KMS-11 (cell line): ENCODE results near the gene FGGY.

Experiments used
- H2AFZ ChIP-seq: fragments of 200-600 bp; sonication (generic); 2 replicates; pipeline ENCODE4 v1.6.1; 2016; ENCODE audit warnings: antibody characterized with exemption, mixed run types, low read depth
- H3K27ac ChIP-seq: fragments of 200-600 bp; sonication (generic); 2 replicates; pipeline ENCODE4 v1.6.1; 2016; ENCODE audit warnings: mild to moderate bottlenecking, mixed run types
- H3K27me3 ChIP-seq: fragments of 200-600 bp; sonication (generic); 2 replicates; pipeline ENCODE4 v1.6.1; 2017; ENCODE audit warnings: mild to moderate bottlenecking, low read depth, mixed run types, moderate library complexity; ENCODE audit not compliant: insufficient read depth
- H3K36me3 ChIP-seq: fragments of 200-600 bp; sonication (generic); 2 replicates; pipeline ENCODE4 v1.6.1; 2017; ENCODE audit warnings: mild to moderate bottlenecking, mixed run types; ENCODE audit not compliant: insufficient read depth
- H3K4me1 ChIP-seq: fragments of 200-600 bp; sonication (generic); 2 replicates; pipeline ENCODE4 v1.6.1; 2016; ENCODE audit warnings: mild to moderate bottlenecking, low read depth, mixed run types; ENCODE audit not compliant: poor library complexity, severe bottlenecking
- H3K4me2 ChIP-seq: fragments of 200-600 bp; sonication (generic); 2 replicates; pipeline ENCODE4 v1.7.0; 2016; ENCODE audit warnings: mild to moderate bottlenecking, mixed run types
- H3K4me3 ChIP-seq: fragments of 200-600 bp; sonication (generic); IDR thresholded peaks from 2 replicates; pipeline ENCODE4 v1.6.1; 2017; ENCODE audit warnings: low read depth, low read length, mixed read lengths; ENCODE audit not compliant: insufficient read depth
- H3K79me2 ChIP-seq: fragments of 200-600 bp; sonication (generic); 2 replicates; pipeline ENCODE4 v1.6.1; 2016; ENCODE audit warnings: low read depth, mixed run types; ENCODE audit not compliant: insufficient read depth
- H3K9ac ChIP-seq: fragments of 200-600 bp; sonication (generic); 2 replicates; pipeline ENCODE4 v1.6.1; 2016; ENCODE audit warnings: mild to moderate bottlenecking, mixed run types
- H4K20me1 ChIP-seq: fragments of 200-600 bp; sonication (generic); 2 replicates; pipeline ENCODE4 v1.6.1; 2016; ENCODE audit warnings: mild to moderate bottlenecking, mixed run types; ENCODE audit not compliant: insufficient read depth
- TF ChIP-seq, protein P1 (sequence below): fragments of 200-600 bp; sonication (generic); conservative IDR thresholded peaks from 2 replicates; pipeline ENCODE4 v1.6.1; 2017; ENCODE audit warnings: low read depth, mild to moderate bottlenecking, antibody characterized with exemption, low read length, moderate library complexity, mixed read lengths

Gene FGGY

DNA sequence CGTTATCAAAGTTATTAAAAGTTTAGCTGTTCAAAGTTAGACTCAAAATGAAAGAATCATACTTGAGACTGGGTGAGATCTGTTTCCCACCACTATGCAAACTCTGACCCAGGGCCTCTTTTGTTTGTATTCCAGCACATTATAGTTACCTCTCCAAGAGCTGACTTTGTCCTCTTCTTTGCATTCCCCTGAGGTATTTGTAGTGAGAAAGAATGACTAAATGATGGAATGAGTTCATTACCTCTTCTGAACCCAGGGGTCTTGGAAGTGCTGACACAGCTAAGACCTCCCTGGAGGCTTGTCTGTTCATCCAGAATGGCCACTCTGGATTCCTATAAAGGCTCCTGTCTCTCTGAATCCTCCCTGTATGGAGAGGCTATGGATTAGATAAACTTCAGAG lies 62.4 kb downstream of the FGGY start:
- H3K4me2 ChIP-seq: no peak overlapping the region
- no peak overlapping the region for H2AFZ ChIP-seq
- no peaks in the 10 kb centered on the region for H4K20me1 ChIP-seq
- no peaks in the 10 kb centered on the region for H3K4me1 ChIP-seq
- H3K27ac ChIP-seq: no peak overlapping the region
- H3K9ac ChIP-seq: no peak overlapping the region
- TF ChIP-seq, protein P1, sequence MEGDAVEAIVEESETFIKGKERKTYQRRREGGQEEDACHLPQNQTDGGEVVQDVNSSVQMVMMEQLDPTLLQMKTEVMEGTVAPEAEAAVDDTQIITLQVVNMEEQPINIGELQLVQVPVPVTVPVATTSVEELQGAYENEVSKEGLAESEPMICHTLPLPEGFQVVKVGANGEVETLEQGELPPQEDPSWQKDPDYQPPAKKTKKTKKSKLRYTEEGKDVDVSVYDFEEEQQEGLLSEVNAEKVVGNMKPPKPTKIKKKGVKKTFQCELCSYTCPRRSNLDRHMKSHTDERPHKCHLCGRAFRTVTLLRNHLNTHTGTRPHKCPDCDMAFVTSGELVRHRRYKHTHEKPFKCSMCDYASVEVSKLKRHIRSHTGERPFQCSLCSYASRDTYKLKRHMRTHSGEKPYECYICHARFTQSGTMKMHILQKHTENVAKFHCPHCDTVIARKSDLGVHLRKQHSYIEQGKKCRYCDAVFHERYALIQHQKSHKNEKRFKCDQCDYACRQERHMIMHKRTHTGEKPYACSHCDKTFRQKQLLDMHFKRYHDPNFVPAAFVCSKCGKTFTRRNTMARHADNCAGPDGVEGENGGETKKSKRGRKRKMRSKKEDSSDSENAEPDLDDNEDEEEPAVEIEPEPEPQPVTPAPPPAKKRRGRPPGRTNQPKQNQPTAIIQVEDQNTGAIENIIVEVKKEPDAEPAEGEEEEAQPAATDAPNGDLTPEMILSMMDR: no peak
- H3K79me2 ChIP-seq: no peaks in the 10 kb centered on the region
- no peaks in the 10 kb centered on the region for H3K36me3 ChIP-seq
- H3K27me3 ChIP-seq: no peaks in the 10 kb centered on the region
- no peak overlapping the region for H3K4me3 ChIP-seq

DNA sequence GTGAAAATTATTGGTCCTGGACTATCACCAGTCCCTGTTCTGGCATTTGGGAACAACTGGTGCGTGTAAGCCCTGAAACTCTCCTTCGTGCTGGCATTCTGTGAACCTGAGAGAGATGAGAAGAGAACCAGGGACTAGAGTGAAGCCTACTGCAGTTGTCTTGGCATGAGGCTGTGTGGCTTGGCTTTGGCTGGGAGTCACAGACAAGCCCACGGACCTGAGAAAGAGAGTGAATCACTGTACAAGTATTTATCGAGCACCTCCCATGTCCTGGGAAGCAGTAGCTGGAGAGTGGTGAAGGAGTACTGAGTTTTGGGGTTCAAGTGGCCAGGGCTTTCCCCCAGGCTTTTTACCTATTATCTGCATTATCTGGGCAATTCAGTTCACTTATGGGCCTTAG lies 63.3 kb downstream of the FGGY start:
- Histone ChIP-seq H3K27ac (no peak overlapping the region), H3K79me2 (no peaks in the 10 kb centered on the region)
- TF ChIP-seq, protein P1: no peak

DNA sequence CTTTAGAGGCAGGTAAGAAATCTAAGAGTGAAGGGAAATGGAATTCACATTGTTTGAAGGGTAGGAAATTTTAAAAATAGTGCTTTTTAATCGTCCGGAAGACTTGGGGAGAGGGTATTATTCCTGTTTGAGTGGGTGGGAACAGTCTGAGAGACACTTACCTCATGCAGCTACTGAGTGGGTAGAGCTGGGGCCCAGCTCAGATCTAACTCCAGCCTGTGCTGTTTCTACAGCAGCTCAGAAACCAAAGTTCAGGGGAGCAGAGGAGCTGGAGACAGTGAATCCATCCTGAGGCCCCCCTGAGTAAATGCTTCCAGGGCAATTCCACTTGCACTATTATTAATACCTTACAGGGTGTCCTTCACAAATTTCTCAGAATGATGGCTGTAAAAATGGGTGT lies 63.8 kb downstream of the FGGY start:
- H3K36me3 ChIP-seq: no peaks in the 10 kb centered on the region
- H4K20me1 ChIP-seq: no peaks in the 10 kb centered on the region
- H3K4me1 ChIP-seq: no peaks in the 10 kb centered on the region
- H3K9ac ChIP-seq: no peak overlapping the region
- H3K4me2 ChIP-seq: no peak overlapping the region
- H2AFZ ChIP-seq: no peak overlapping the region
- no peak overlapping the region for H3K27ac ChIP-seq
- TF ChIP-seq, protein P1: no peak
- no peak overlapping the region for H3K4me3 ChIP-seq
- H3K27me3 ChIP-seq: no peaks in the 10 kb centered on the region
- no peaks in the 10 kb centered on the region for H3K79me2 ChIP-seq

More for the DNA sequence above, 63.3 kb downstream of the FGGY start:
- H3K27me3 ChIP-seq: no peaks in the 10 kb centered on the region
- H3K4me1 ChIP-seq: no peaks in the 10 kb centered on the region
- H3K4me2 ChIP-seq: no peak overlapping the region
- H3K4me3 ChIP-seq: no peak overlapping the region
- no peak overlapping the region for H3K9ac ChIP-seq
- H2AFZ ChIP-seq: no peak overlapping the region
- H3K36me3 ChIP-seq: no peaks in the 10 kb centered on the region
- H4K20me1 ChIP-seq: no peaks in the 10 kb centered on the region

DNA sequence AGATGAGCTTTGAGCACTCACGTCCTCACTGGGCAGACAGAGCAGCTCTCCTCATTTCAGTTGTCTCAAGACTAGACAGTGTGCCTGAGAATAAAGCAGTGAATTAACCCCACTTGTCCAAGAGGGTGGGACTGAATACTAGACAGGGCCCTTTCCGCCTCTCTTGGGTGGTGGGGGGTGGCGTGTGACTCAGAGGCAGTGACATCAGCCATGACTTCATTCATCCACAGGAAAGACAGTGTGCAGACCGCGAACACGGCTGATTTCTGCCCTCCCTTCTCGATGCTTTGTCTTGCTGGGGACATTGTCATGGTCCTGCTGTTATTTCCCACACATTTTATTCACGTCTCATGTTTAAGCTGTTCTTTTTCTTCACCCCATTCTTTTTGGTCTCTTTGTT lies 64.9 kb downstream of the FGGY start:
- Histone ChIP-seq H3K36me3 (no peaks in the 10 kb centered on the region), H3K4me3 (no peak overlapping the region), H3K27ac (no peak overlapping the region), H3K4me2 (no peak overlapping the region), H3K27me3 (no peaks in the 10 kb centered on the region), H3K4me1 (no peaks in the 10 kb centered on the region), H3K9ac (no peak overlapping the region), H4K20me1 (no peaks in the 10 kb centered on the region), H2AFZ (no peak overlapping the region), H3K79me2 (no peaks in the 10 kb centered on the region)
- TF ChIP-seq, protein P1: no peak
